H9 (cell line): ENCODE data around the gene TM6SF1. TPM values are rescaled to one million over a fixed set of nuclear protein-coding genes. Genes with fewer than 3 reads are reported as not detected.

Source experiments
- DNase-seq: peaks from one replicate; pipeline ENCODE4 v3.0.0-alpha.2; 2017
- H2AFZ ChIP-seq: one replicate; pipeline ENCODE4 v1.6.1; 2013; ENCODE audit warnings: mild to moderate bottlenecking, low read length, control low read depth, moderate library complexity
- H2AK5ac ChIP-seq: 2 replicates; pipeline ENCODE4 v1.6.1; 2013; ENCODE audit warnings: low read length, control low read depth, mixed read lengths; ENCODE audit not compliant: insufficient read length
- H2BK120ac ChIP-seq: one replicate; pipeline ENCODE4 v1.6.1; 2013; ENCODE audit warnings: low read depth, mild to moderate bottlenecking, low read length, control low read depth, inconsistent platforms; ENCODE audit not compliant: poor library complexity, severe bottlenecking
- H2BK12ac ChIP-seq: 2 replicates; pipeline ENCODE4 v1.6.1; 2013; ENCODE audit warnings: low read length, control low read depth, mixed read lengths, low read depth; ENCODE audit not compliant: insufficient read length
- H2BK15ac ChIP-seq: 2 replicates; pipeline ENCODE4 v1.6.1; 2013; ENCODE audit warnings: low read depth, low read length, control low read depth
- H2BK20ac ChIP-seq: one replicate; pipeline ENCODE4 v1.6.1; 2013; ENCODE audit warnings: low read depth, mild to moderate bottlenecking, low read length, control low read depth, inconsistent platforms; ENCODE audit not compliant: poor library complexity, severe bottlenecking
- H2BK5ac ChIP-seq: 2 replicates; pipeline ENCODE4 v1.6.1; 2013; ENCODE audit warnings: low read length, control low read depth, mixed read lengths; ENCODE audit not compliant: insufficient read length
- H3K14ac ChIP-seq: 2 replicates; pipeline ENCODE4 v1.6.1; 2013; ENCODE audit warnings: low read length, control low read depth; ENCODE audit not compliant: insufficient read depth
- H3K18ac ChIP-seq: 2 replicates; pipeline ENCODE4 v1.6.1; 2013; ENCODE audit warnings: low read depth, mild to moderate bottlenecking, mixed read lengths, low read length, control low read depth; ENCODE audit not compliant: insufficient read length
- H3K23ac ChIP-seq: 2 replicates; pipeline ENCODE4 v1.6.1; 2013; ENCODE audit warnings: low read length, control low read depth, mixed read lengths, low read depth; ENCODE audit not compliant: insufficient read length
- H3K23me2 ChIP-seq: 2 replicates; pipeline ENCODE4 v1.6.1; 2013; ENCODE audit warnings: low read depth, mild to moderate bottlenecking, mixed read lengths, low read length, control low read depth; ENCODE audit not compliant: insufficient read length, poor library complexity, severe bottlenecking
- H3K27ac ChIP-seq: 2 replicates; pipeline ENCODE4 v1.5.1; 2013; ENCODE audit warnings: low read length, control low read depth, mixed read lengths, low read depth; ENCODE audit not compliant: insufficient read length
- H3K27me3 ChIP-seq: 2 replicates; pipeline ENCODE4 v1.6.1; 2013; ENCODE audit warnings: low read length, control low read depth, inconsistent platforms; ENCODE audit not compliant: insufficient read depth
- H3K4ac ChIP-seq: 2 replicates; pipeline ENCODE4 v1.6.1; 2013; ENCODE audit warnings: low read depth, mild to moderate bottlenecking, control low read depth, inconsistent platforms, low read length, moderate library complexity
- H3K4me1 ChIP-seq: 2 replicates; pipeline ENCODE4 v1.6.1; 2013; ENCODE audit warnings: low read length, control low read depth, inconsistent platforms; ENCODE audit not compliant: insufficient read depth
- H3K4me2 ChIP-seq: 2 replicates; pipeline ENCODE4 v1.6.1; 2013; ENCODE audit warnings: low read length, control low read depth, mixed read lengths; ENCODE audit not compliant: insufficient read length, insufficient read depth
- H3K56ac ChIP-seq: 2 replicates; pipeline ENCODE4 v1.6.1; 2013; ENCODE audit warnings: low read depth, mild to moderate bottlenecking, mixed read lengths, low read length, control low read depth; ENCODE audit not compliant: insufficient read length
- H3K79me1 ChIP-seq: 2 replicates; pipeline ENCODE4 v1.6.1; 2013; ENCODE audit warnings: low read depth, mild to moderate bottlenecking, moderate library complexity, low read length, control low read depth, inconsistent platforms; ENCODE audit not compliant: insufficient read depth, poor library complexity, severe bottlenecking
- H3K79me2 ChIP-seq: 2 replicates; pipeline ENCODE4 v1.6.1; 2013; ENCODE audit warnings: low read length, control low read depth, inconsistent platforms; ENCODE audit not compliant: insufficient read depth
- H3K9ac ChIP-seq: 2 replicates; pipeline ENCODE4 v1.6.1; 2013; ENCODE audit warnings: low read length, control low read depth, mixed read lengths; ENCODE audit not compliant: insufficient read length; ENCODE audit errors: extremely low read depth
- H3K9me3 ChIP-seq: one replicate; pipeline ENCODE4 v1.6.1; 2013; ENCODE audit warnings: low read depth, low read length, inconsistent platforms; ENCODE audit not compliant: control insufficient read depth
- H3T11ph ChIP-seq: one replicate; pipeline ENCODE4 v1.6.1; 2013; ENCODE audit warnings: mild to moderate bottlenecking, low read length, control low read depth, inconsistent platforms
- H4K20me1 ChIP-seq: one replicate; pipeline ENCODE4 v1.6.1; 2013; ENCODE audit not compliant: control insufficient read depth, insufficient read length, insufficient read depth
- H4K5ac ChIP-seq: 2 replicates; pipeline ENCODE4 v1.6.1; 2013; ENCODE audit warnings: low read depth, mild to moderate bottlenecking, mixed read lengths, low read length, control low read depth; ENCODE audit not compliant: insufficient read length
- H4K8ac ChIP-seq: replicated peaks from 2 replicates; pipeline ENCODE4 v1.6.1; 2013; ENCODE audit warnings: low read length, control low read depth, mixed read lengths, low read depth; ENCODE audit not compliant: insufficient read length
- H4K91ac ChIP-seq: 2 replicates; pipeline ENCODE4 v1.6.1; 2013; ENCODE audit warnings: low read depth, mild to moderate bottlenecking, moderate library complexity, mixed read lengths, low read length, control low read depth; ENCODE audit not compliant: insufficient read length
- H3K27ac Mint-ChIP-seq, 3 experiments: 2 replicates in 2 of 3; 3 replicates in 1 of 3; pipeline ENCODE4 v1.8.0; 2020 to 2021; ENCODE audit warnings: mixed read lengths in 3 of 3, mild to moderate bottlenecking in 1 of 3, moderate library complexity in 1 of 3
- H3K27me3 Mint-ChIP-seq: 2 replicates; pipeline ENCODE4 v1.8.0; 2021; ENCODE audit warnings: low read depth, mild to moderate bottlenecking, moderate library complexity, mixed read lengths
- H3K36me3 Mint-ChIP-seq, 3 experiments: 2 replicates in 2 of 3; 3 replicates in 1 of 3; pipeline ENCODE4 v1.8.0; 2020 to 2021; ENCODE audit warnings: low read depth in 3 of 3, mixed read lengths in 3 of 3; ENCODE audit not compliant: insufficient read depth in 1 of 3
- H3K4me1 Mint-ChIP-seq, 2 experiments: 2 replicates each; pipeline ENCODE4 v1.8.0; 2020; ENCODE audit warnings: mixed read lengths in 2 of 2
- H3K4me3 Mint-ChIP-seq, 2 experiments: 2 replicates in 1 of 2; 3 replicates in 1 of 2; pipeline ENCODE4 v1.8.0; 2020 to 2021; ENCODE audit warnings: mild to moderate bottlenecking in 2 of 2, mixed read lengths in 2 of 2, moderate library complexity in 1 of 2
- H3K9me3 Mint-ChIP-seq, 2 experiments: 2 replicates in 1 of 2; 3 replicates in 1 of 2; pipeline ENCODE4 v1.8.0; 2020; ENCODE audit warnings: mild to moderate bottlenecking in 2 of 2, mixed read lengths in 2 of 2, moderate library complexity in 1 of 2
- WGBS: extraction: QIAGEN DNeasy Blood & Tissue Kit; methylation state at CpG from one replicate; pipeline ENCODE4 v1.1.7; 2013; ENCODE audit warnings: missing lambda C conversion rate, low lambda C conversion rate, mixed read lengths; ENCODE audit not compliant: insufficient read length; ENCODE audit errors: extremely low coverage; 5-methylcytosine and 5-hydroxymethylcytosine counted together
- total RNA-seq: library from RNA; stranded (reverse); gene quantifications from 2 replicates; pipeline ENCODE4 v1.2.1, GENCODE V29; 2021
- TF ChIP-seq, protein P1 (sequence below): fragments of 200-600 bp; sonication (generic); conservative IDR thresholded peaks from 3 replicates; pipeline ENCODE4 v1.8.0; 2021; ENCODE audit warnings: antibody characterized with exemption, mild to moderate bottlenecking

Gene TM6SF1
- total RNA-seq, 1 experiment from 2014 or later: 0.96 TPM

DNA sequence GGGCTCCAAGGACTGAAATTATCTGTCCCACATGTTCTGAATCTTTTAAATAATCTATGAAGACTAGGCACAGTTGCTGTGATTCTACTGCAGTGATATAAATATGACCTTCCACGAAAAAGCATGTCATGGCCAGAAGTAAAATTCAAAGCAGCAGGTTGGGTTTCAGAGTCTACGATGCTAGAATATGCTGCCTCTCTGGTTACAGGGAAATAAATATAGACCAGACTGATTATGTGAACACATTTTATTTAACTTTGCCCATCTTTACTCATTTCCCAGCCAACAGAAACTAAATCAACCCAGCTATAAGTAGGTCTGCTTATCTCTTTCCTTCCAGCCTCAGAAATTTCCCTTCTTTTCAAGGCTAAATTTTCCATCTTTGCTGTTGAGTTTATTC, 19.9 kb upstream of the TM6SF1 start:
- Mint-ChIP-seq H3K4me3 (no peak overlapping the region), H3K27me3 (peaks cover 3% of the 10 kb centered on the region), H3K4me1 (no peaks in the 10 kb centered on the region), H3K27ac (no peak overlapping the region), H3K36me3 (no peaks in the 10 kb centered on the region), H3K9me3 (no peaks in the 10 kb centered on the region)
- no peak for DNase-seq
- H3K18ac ChIP-seq: no peak overlapping the region
- no peak overlapping the region for H2AK5ac ChIP-seq
- no peak overlapping the region for H2BK120ac ChIP-seq
- H3K9ac ChIP-seq: no peak overlapping the region
- no peak overlapping the region for H3K4me2 ChIP-seq
- no peaks in the 10 kb centered on the region for H3K79me2 ChIP-seq
- H3K56ac ChIP-seq: no peak overlapping the region
- no peaks in the 10 kb centered on the region for H3K27me3 ChIP-seq
- no CpG with 5 or more reads among the region's 2 CpGs for WGBS
- H2BK12ac ChIP-seq: no peak overlapping the region
- no peaks in the 10 kb centered on the region for H3K9me3 ChIP-seq
- H4K5ac ChIP-seq: no peak overlapping the region
- H4K20me1 ChIP-seq: no peaks in the 10 kb centered on the region
- no peak overlapping the region for H2AFZ ChIP-seq
- no peak overlapping the region for H2BK5ac ChIP-seq
- no peak overlapping the region for H3K4ac ChIP-seq
- no peaks in the 10 kb centered on the region; the same call in 1 of the 2 replicates for H3K4me1 ChIP-seq
- H4K91ac ChIP-seq: no peak overlapping the region
- no peak overlapping the region for H2BK15ac ChIP-seq
- no peak overlapping the region for H3T11ph ChIP-seq
- H3K27ac ChIP-seq: no peak overlapping the region
- no peak overlapping the region for H3K14ac ChIP-seq
- no peak overlapping the region for H4K8ac ChIP-seq
- no peaks in the 10 kb centered on the region for H3K23me2 ChIP-seq
- no peaks in the 10 kb centered on the region for H3K79me1 ChIP-seq
- TF ChIP-seq, protein P1, sequence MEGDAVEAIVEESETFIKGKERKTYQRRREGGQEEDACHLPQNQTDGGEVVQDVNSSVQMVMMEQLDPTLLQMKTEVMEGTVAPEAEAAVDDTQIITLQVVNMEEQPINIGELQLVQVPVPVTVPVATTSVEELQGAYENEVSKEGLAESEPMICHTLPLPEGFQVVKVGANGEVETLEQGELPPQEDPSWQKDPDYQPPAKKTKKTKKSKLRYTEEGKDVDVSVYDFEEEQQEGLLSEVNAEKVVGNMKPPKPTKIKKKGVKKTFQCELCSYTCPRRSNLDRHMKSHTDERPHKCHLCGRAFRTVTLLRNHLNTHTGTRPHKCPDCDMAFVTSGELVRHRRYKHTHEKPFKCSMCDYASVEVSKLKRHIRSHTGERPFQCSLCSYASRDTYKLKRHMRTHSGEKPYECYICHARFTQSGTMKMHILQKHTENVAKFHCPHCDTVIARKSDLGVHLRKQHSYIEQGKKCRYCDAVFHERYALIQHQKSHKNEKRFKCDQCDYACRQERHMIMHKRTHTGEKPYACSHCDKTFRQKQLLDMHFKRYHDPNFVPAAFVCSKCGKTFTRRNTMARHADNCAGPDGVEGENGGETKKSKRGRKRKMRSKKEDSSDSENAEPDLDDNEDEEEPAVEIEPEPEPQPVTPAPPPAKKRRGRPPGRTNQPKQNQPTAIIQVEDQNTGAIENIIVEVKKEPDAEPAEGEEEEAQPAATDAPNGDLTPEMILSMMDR: no peak
- no peak overlapping the region for H3K23ac ChIP-seq
- no peak overlapping the region for H2BK20ac ChIP-seq
